GM12878 (cell line): Measurements from ENCODE around the gene ERC2. TPM values are rescaled to one million over a fixed set of nuclear protein-coding genes. Genes with fewer than 3 reads are reported as not detected.

ENCODE experiments used
- ATAC-seq: fragments of 200-7000 bp; cut with Tn5 transposase; 3 replicates; pipeline ENCODE4 v1.9.1; 2020; ENCODE audit warnings: mild to moderate bottlenecking, moderate library complexity
- BruUV-seq: library from RNA; stranded (reverse); fragments of 400-500 nt; replicated peaks from 2 replicates; lab custom pipeline; 2021; lab: Mats Ljungman, UMichigan
- CTCF ChIA-PET: fragments of 300-600 bp; sonication (Branson Sonifier 250); formaldehyde crosslinking; extraction: SDS; loops from one replicate; lab custom pipeline; 2021; ENCODE audit warnings: inconsistent platforms; lab: Yijun Ruan, JAX
- POLR2A ChIA-PET: fragments of 350-600 bp; formaldehyde crosslinking; extraction: SDS; loops from one replicate; lab custom pipeline; 2021; ENCODE audit warnings: inconsistent platforms; lab: Charles Lee
- RAD21 ChIA-PET: fragments of 300-600 bp; sonication (Branson Sonifier 250); formaldehyde crosslinking; loops from one replicate; lab custom pipeline; 2023; ENCODE audit warnings: antibody characterized with exemption; ENCODE audit not compliant: unreplicated experiment; lab: Charles Lee
- SMC1A ChIA-PET: fragments of 300-600 bp; sonication (Branson Sonifier 250); formaldehyde crosslinking; loops from one replicate; lab custom pipeline; 2023; ENCODE audit not compliant: unreplicated experiment, uncharacterized antibody; lab: Charles Lee
- DNase-seq: peaks from one replicate; pipeline ENCODE4 v3.0.0-alpha.2; 2011; ENCODE audit warnings: low read depth, low spot score
- FAIRE-seq: peaks from 3 replicates; lab custom pipeline; 2011; peaks lifted over from hg19 to GRCh38; lab: Jason Lieb, UNC
- H2AFZ ChIP-seq: 2 replicates; pipeline ENCODE4 v1.6.0; 2011; ENCODE audit warnings: low read depth, low read length, control low read depth; ENCODE audit not compliant: control insufficient read depth
- H3K27ac ChIP-seq: 2 replicates; pipeline ENCODE4 v1.5.1; 2011; ENCODE audit warnings: control low read depth; ENCODE audit not compliant: control insufficient read depth, insufficient read depth
- H3K27me3 ChIP-seq, 2 experiments: replicated peaks in 1 of 2; 2 replicates each; pipeline versions ENCODE4 v1.6.0 to v1.6.1; 2011; ENCODE audit warnings: low read length in 1 of 2; ENCODE audit not compliant: control insufficient read depth in 2 of 2, insufficient read depth in 2 of 2
- H3K36me3 ChIP-seq, 2 experiments: 2 replicates each; pipeline ENCODE4 v1.5.1; 2011; ENCODE audit warnings: low read length in 1 of 2; ENCODE audit not compliant: control insufficient read depth in 2 of 2, insufficient read depth in 2 of 2
- H3K4me1 ChIP-seq: 2 replicates; pipeline ENCODE4 v1.6.1; 2011; ENCODE audit warnings: mild to moderate bottlenecking, low read length, moderate library complexity, mixed read lengths; ENCODE audit not compliant: control insufficient read depth, insufficient read depth
- H3K4me2 ChIP-seq: 2 replicates; pipeline ENCODE4 v1.6.0; 2011; ENCODE audit warnings: control low read depth; ENCODE audit not compliant: control insufficient read depth, insufficient read depth
- H3K4me3 ChIP-seq: fragments of 200-600 bp; sonication (generic); 2 replicates; pipeline ENCODE4 v1.5.1; 2016
- H3K79me2 ChIP-seq: 2 replicates; pipeline ENCODE4 v1.6.0; 2011; ENCODE audit warnings: low read length; ENCODE audit not compliant: control insufficient read depth, insufficient read depth
- H3K9ac ChIP-seq: 2 replicates; pipeline ENCODE4 v1.8.0; 2011; ENCODE audit warnings: low read length, control low read depth, mixed read lengths; ENCODE audit not compliant: control insufficient read depth, insufficient read depth
- H3K9me3 ChIP-seq: replicated peaks from 3 replicates; pipeline ENCODE4 v1.5.1; 2011; ENCODE audit warnings: mild to moderate bottlenecking, low read length; ENCODE audit not compliant: control insufficient read depth, insufficient read depth
- H4K20me1 ChIP-seq: 2 replicates; pipeline ENCODE4 v1.6.0; 2011; ENCODE audit not compliant: control insufficient read depth, insufficient read depth
- ATF2 ChIP-seq: IDR thresholded peaks from 2 replicates; pipeline ENCODE4 v1.6.1; 2012; ENCODE audit warnings: low read length, inconsistent platforms
- FOS ChIP-seq: IDR thresholded peaks from 3 replicates; pipeline ENCODE4 v1.6.1; 2011; ENCODE audit warnings: borderline replicate concordance; ENCODE audit not compliant: insufficient read length; ENCODE audit errors: extremely low read depth
- FOXM1 ChIP-seq: IDR thresholded peaks from 2 replicates; pipeline ENCODE4 v1.6.1; 2012; ENCODE audit warnings: low read depth, mild to moderate bottlenecking, inconsistent platforms, low read length, moderate library complexity
- GATAD2B ChIP-seq: fragments of 450-650 bp; conservative IDR thresholded peaks from 2 replicates; pipeline ENCODE4 v1.6.1; 2017; ENCODE audit warnings: low read depth, mild to moderate bottlenecking, moderate library complexity
- MYC ChIP-seq: IDR thresholded peaks from 2 replicates; pipeline ENCODE4 v1.6.1; 2011; ENCODE audit warnings: mild to moderate bottlenecking, low read length, moderate library complexity, inconsistent platforms; ENCODE audit not compliant: insufficient read depth, insufficient replicate concordance, insufficient read length, severe bottlenecking
- NFIC ChIP-seq: IDR thresholded peaks from 2 replicates; pipeline ENCODE4 v1.6.1; 2012; ENCODE audit warnings: low read depth, mild to moderate bottlenecking, inconsistent platforms, low read length, moderate library complexity
- NFYA ChIP-seq: IDR thresholded peaks from 2 replicates; pipeline ENCODE4 v1.6.1; 2011; ENCODE audit warnings: low read depth, mild to moderate bottlenecking, low read length, improper control_type of control experiment, borderline replicate concordance
- REST ChIP-seq: IDR thresholded peaks from 2 replicates; pipeline ENCODE4 v1.6.1; 2012; ENCODE audit warnings: mild to moderate bottlenecking, low read depth, low read length
- RFX5 ChIP-seq: IDR thresholded peaks from 2 replicates; pipeline ENCODE4 v1.6.1; 2011; ENCODE audit warnings: low read depth, low read length, improper control_type of control experiment
- SREBF1 ChIP-seq: IDR thresholded peaks from 2 replicates; pipeline ENCODE4 v1.6.1; 2012; ENCODE audit warnings: mild to moderate bottlenecking, low read length
- SUPT20H ChIP-seq: IDR thresholded peaks from 2 replicates; pipeline ENCODE4 v1.6.1; 2011; ENCODE audit warnings: low read depth, mild to moderate bottlenecking, low read length, moderate library complexity, borderline replicate concordance; ENCODE audit not compliant: control insufficient read depth
- WGBS: methylation state at CpG from one replicate; pipeline ENCODE4 v1.1.6; 2016; ENCODE audit warnings: low lambda C conversion rate; ENCODE audit not compliant: insufficient replicate concordance, insufficient coverage; ENCODE audit errors: missing lambda C conversion rate; 5-methylcytosine and 5-hydroxymethylcytosine counted together
- in situ Hi-C: fragments of 300-500 bp; cut with MboI; formaldehyde crosslinking; loops from 9 replicates; pipeline ENCODE4 v1.14.3; 2018; ENCODE audit warnings: mixed read lengths
- intact Hi-C: fragments of 100-400 bp; cut with micrococcal nuclease; formaldehyde crosslinking; loops from one replicate; pipeline ENCODE4 v1.14.2; 2022; ENCODE audit not compliant: unreplicated experiment
- polyA plus RNA-seq, 11 experiments: library from polyadenylated mRNA; depleted of rRNA in 4 of 11; unstranded in 6 of 11; stranded (reverse) in 5 of 11; fragments of >200 nt; fragmentation: Nextera tagmentation in 4 of 11; fragmentation: Illumina TruSeq in 1 of 11; extraction: Ambion mirVana in 4 of 11; extraction: Trizol in 1 of 11; gene quantifications; 1 replicate in 1 of 11; 2 replicates in 10 of 11; pipeline versions ENCODE4 v1.2.1 to v1.2.3, GENCODE V29; 2011 to 2016; ENCODE audit warnings: inconsistent platforms in 2 of 11, missing spikeins in 2 of 11, low read depth in 1 of 11
- total RNA-seq, 4 experiments: library from RNA; depleted of rRNA in 3 of 4; stranded (reverse); fragments of >200 nt in 3 of 4; fragmentation: Illumina TruSeq in 1 of 4; extraction: Trizol in 1 of 4; gene quantifications; 2 replicates each; pipeline versions ENCODE4 v1.2.1 to v1.2.3, GENCODE V29; 2013 to 2021

The ERC2 gene
- total and polyA plus RNA-seq, 10 of the 15 experiments (the other 5 are each of a cell fraction or from before 2014, with no cell fraction given): 0.06 to 1.4 (median 0.12) TPM; not detected in 3

GRCh38 chr3:55545995-55546394, 922.3 kb downstream of the ERC2 start (continued):
- TF ChIP-seq MYC (no peak), NFIC (no peak), SUPT20H (no peak), SREBF1 (no peak), NFYA (no peak), GATAD2B (no peak), FOS (no peak), RFX5 (no peak)

DNA sequence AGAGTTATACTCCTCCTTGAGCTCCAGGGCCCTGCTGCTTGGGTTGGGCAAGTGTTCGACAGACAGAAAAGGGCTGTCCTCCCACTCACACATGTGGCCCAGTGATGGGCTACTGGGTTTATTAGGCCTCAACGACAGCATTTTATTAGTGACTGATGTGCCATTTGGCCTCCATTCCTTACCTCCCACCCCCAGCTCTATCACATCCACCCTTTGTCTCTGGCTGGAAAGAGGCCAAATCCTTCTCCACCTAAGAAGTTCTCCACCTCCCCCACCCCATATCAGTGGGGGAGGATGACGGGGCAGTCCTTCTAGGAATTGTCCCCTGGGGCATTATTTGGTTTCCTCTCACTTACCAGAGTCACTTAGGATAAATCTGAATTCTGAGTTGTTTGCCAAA, 924.0 kb downstream of the ERC2 start:
- intact Hi-C loops: no loop called here
- no peaks in the 10 kb centered on the region for H3K9me3 ChIP-seq
- no peaks in the 10 kb centered on the region; a peak in 3 of 4 replicates for H3K27me3 ChIP-seq
- no peak overlapping the region for H3K4me2 ChIP-seq
- ChIA-PET CTCF (no interaction called here), POLR2A (interaction anchor here (0.8 kb wide), 1 partner anchor 18 kb away, joined by 3 read pairs; no protein-coding TSS in a partner anchor), SMC1A (no interaction called here), RAD21 (no interaction called here)
- no peaks in the 10 kb centered on the region for H3K79me2 ChIP-seq
- H3K9ac ChIP-seq: no peak overlapping the region
- DNase-seq (no peak), FAIRE-seq (no peak), ATAC-seq (no peak)
- in situ Hi-C loops: no loop called here
- H2AFZ ChIP-seq: no peak overlapping the region
- no peak overlapping the region for H3K27ac ChIP-seq
- 12% methylated on average over 3 of the region's 3 CpGs for WGBS
- no peaks in the 10 kb centered on the region for H3K36me3 ChIP-seq
- no peaks in the 10 kb centered on the region for H4K20me1 ChIP-seq
- TF ChIP-seq SREBF1 (no peak), REST (no peak), FOXM1 (no peak), ATF2 (no peak)
- no peaks in the 10 kb centered on the region for H3K4me1 ChIP-seq
- BruUV-seq: no TSS peak
- no peak overlapping the region for H3K4me3 ChIP-seq
